Activated naive CD4-positive, alpha-beta T cell treated with anti-CD3 and anti-CD28 coated beads for 36 hours (primary cell): ENCODE results near the gene ZP1. TPM values are rescaled to one million over a fixed set of nuclear protein-coding genes. Genes with fewer than 3 reads are reported as not detected.

ENCODE experiments used
- CTCF ChIA-PET: fragments of 350-600 bp; sonication (Branson Sonifier 250); formaldehyde crosslinking; loops from one replicate; lab custom pipeline; 2021; ENCODE audit warnings: antibody characterized with exemption; lab: Charles Lee
- DNase-seq: peaks from one replicate; pipeline ENCODE4 v3.0.0-alpha.2; 2020
- H3K27ac Mint-ChIP-seq: one replicate; pipeline ENCODE4 v1.8.0; 2021; ENCODE audit warnings: mild to moderate bottlenecking, mixed read lengths
- H3K27me3 Mint-ChIP-seq: one replicate; pipeline ENCODE4 v1.8.0; 2021; ENCODE audit warnings: low read depth, mixed read lengths
- H3K36me3 Mint-ChIP-seq: one replicate; pipeline ENCODE4 v1.8.0; 2021; ENCODE audit warnings: low read depth, mixed read lengths
- H3K4me1 Mint-ChIP-seq: one replicate; pipeline ENCODE4 v1.8.0; 2021; ENCODE audit warnings: low read depth, mixed read lengths
- H3K4me3 Mint-ChIP-seq: one replicate; pipeline ENCODE4 v1.8.0; 2021; ENCODE audit warnings: mild to moderate bottlenecking, moderate library complexity, mixed read lengths
- H3K9me3 Mint-ChIP-seq: one replicate; pipeline ENCODE4 v1.8.0; 2021; ENCODE audit warnings: mixed read lengths
- intact Hi-C: fragments of 100-400 bp; cut with micrococcal nuclease; formaldehyde crosslinking; loops from one replicate; pipeline ENCODE4 v1.15.1; 2023
- total RNA-seq, 2 experiments: library from RNA; stranded (reverse); gene quantifications; one replicate each; pipeline ENCODE4 v1.2.3, GENCODE V29; 2021

The ZP1 gene
- total RNA-seq, 2 experiments from 2014 or later, result not detected

GRCh38 chr11:60847281-60847680, 20.1 kb upstream of the ZP1 start:
- no peaks in the 10 kb centered on the region for H3K27me3 Mint-ChIP-seq
- CTCF ChIA-PET, result interaction anchor here (3.4 kb wide), 1 partner anchor 15 kb away, joined by 13 read pairs; no protein-coding TSS in a partner anchor
- peaks cover 26% of the 10 kb centered on the region for H3K4me1 Mint-ChIP-seq
- H3K4me3 Mint-ChIP-seq, result no peak overlapping the region
- peaks cover 52% of the 10 kb centered on the region for H3K36me3 Mint-ChIP-seq
- intact Hi-C loops, result loop anchor here (10.0 kb wide), 1 partner anchor 318 kb away; the partner anchor contains the start of gene VPS37C
- no peak overlapping the region for H3K27ac Mint-ChIP-seq
- no peaks in the 10 kb centered on the region for H3K9me3 Mint-ChIP-seq
- no peak for DNase-seq

- Mint-ChIP-seq H3K36me3 (peaks cover 52% of the 10 kb centered on the region), H3K27me3 (no peaks in the 10 kb centered on the region), H3K9me3 (no peaks in the 10 kb centered on the region), H3K27ac (no peak overlapping the region), H3K4me3 (no peak overlapping the region), H3K4me1 (peaks cover 26% of the 10 kb centered on the region)
- CTCF ChIA-PET, result interaction anchor here (3.4 kb wide), 1 partner anchor 16 kb away, joined by 13 read pairs; no protein-coding TSS in a partner anchor
- intact Hi-C loops, result loop anchor here (10.0 kb wide), 1 partner anchor 317 kb away; the partner anchor contains the start of gene VPS37C
- no peak for DNase-seq
Measured at GRCh38 chr11:60847896-60848295, 19.4 kb upstream of the ZP1 start.

GRCh38 chr11:60848714-60849151, 18.6 kb upstream of the ZP1 start:
- Mint-ChIP-seq H3K4me1 (peaks cover 20% of the 10 kb centered on the region), H3K36me3 (peaks cover 54% of the 10 kb centered on the region), H3K9me3 (no peaks in the 10 kb centered on the region), H3K27me3 (no peaks in the 10 kb centered on the region), H3K4me3 (no peak overlapping the region), H3K27ac (no peak overlapping the region)
- CTCF ChIA-PET, result interaction anchor here (0.8 kb wide), 1 partner anchor 11 kb away, joined by 3 read pairs; no protein-coding TSS in a partner anchor
- DNase-seq, result no peak
- intact Hi-C loops, result loop anchor here (10.0 kb wide), 1 partner anchor 316 kb away; the partner anchor contains the start of gene VPS37C

DNA sequence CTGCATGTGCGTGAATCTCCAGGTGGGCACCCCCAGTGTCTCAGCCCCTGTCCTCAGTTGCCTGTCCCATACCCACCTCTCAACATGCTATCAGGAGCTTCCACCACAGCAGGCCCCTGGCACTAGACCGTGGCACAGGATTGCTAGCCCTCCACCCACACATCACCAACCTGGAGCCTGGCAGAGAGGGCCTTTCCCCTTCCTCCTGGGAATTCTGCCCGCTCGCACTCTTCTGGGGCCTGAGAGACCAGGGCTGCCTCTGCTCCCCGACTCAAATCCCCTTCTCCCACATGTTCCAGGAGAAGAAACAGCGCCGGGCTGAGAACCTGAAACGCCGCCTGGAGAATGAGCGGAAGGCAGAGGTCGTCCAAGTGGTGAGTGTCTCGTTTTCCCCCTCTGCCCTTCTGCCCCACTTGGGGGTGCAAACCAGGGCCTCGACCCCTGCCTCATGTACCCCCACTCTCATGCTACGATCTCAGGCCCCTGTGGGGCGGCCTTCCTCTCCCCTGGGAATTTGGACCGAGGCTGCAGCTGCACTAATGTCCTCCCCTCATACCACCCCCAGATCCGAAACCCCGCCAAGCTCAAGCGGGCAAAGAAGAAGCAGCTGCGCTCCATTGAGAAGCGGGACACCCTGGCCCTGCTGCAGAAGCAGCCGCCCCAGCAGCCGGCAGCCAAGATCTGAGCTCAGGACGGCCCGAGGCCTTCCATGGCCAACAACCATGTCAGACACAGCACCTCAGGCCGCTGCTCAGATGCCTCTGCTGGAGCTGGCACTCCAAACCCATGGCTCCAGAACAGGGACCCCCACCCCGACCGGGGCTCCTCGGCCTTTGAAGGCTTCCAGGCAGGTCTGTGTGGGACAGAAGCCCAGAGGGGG, 17.5 kb upstream of the ZP1 start:
- DNase-seq, result no peak
- Mint-ChIP-seq H3K9me3 (no peaks in the 10 kb centered on the region), H3K4me1 (peaks cover 9% of the 10 kb centered on the region), H3K27ac (no peak overlapping the region), H3K27me3 (no peaks in the 10 kb centered on the region), H3K4me3 (no peak overlapping the region), H3K36me3 (peaks cover 45% of the 10 kb centered on the region)
- CTCF ChIA-PET, result interaction anchor here (1.4 kb wide), 1 partner anchor 19 kb away, joined by 3 read pairs; no protein-coding TSS in a partner anchor
- intact Hi-C loops, result loop anchor here (10.0 kb wide), 1 partner anchor 315 kb away; the partner anchor contains the start of gene VPS37C

- H3K27me3 Mint-ChIP-seq, result no peaks in the 10 kb centered on the region
- intact Hi-C loops, result no loop called here
- peaks cover 38% of the 10 kb centered on the region for H3K36me3 Mint-ChIP-seq
- no peak overlapping the region for H3K27ac Mint-ChIP-seq
- H3K4me3 Mint-ChIP-seq, result no peak overlapping the region
- no peaks in the 10 kb centered on the region for H3K9me3 Mint-ChIP-seq
- peaks cover 3% of the 10 kb centered on the region for H3K4me1 Mint-ChIP-seq
- DNase-seq, result no peak
- CTCF ChIA-PET, result interaction anchor here (0.9 to 1.4 kb wide), 2 partner anchors 13 to 21 kb away, joined by 3 read pairs; no protein-coding TSS in a partner anchor
Measured at GRCh38 chr11:60851327-60852104, 15.8 kb upstream of the ZP1 start.

- no peak overlapping the region for H3K27ac Mint-ChIP-seq
- H3K36me3 Mint-ChIP-seq, result peaks cover 38% of the 10 kb centered on the region
- no peak overlapping the region for H3K4me3 Mint-ChIP-seq
- no peaks in the 10 kb centered on the region for H3K4me1 Mint-ChIP-seq
- no peaks in the 10 kb centered on the region for H3K9me3 Mint-ChIP-seq
- CTCF ChIA-PET, result no interaction called here
- no peak for DNase-seq
- intact Hi-C loops, result no loop called here
- H3K27me3 Mint-ChIP-seq, result no peaks in the 10 kb centered on the region
Measured at GRCh38 chr11:60852117-60852981, 15.0 kb upstream of the ZP1 start.

- Mint-ChIP-seq H3K36me3 (peaks cover 35% of the 10 kb centered on the region), H3K4me3 (no peak overlapping the region), H3K4me1 (peaks cover under 1% of the 10 kb centered on the region), H3K27ac (no peak overlapping the region), H3K9me3 (no peaks in the 10 kb centered on the region), H3K27me3 (no peaks in the 10 kb centered on the region)
- DNase-seq, result no peak
- intact Hi-C loops, result no loop called here
- CTCF ChIA-PET, result no interaction called here
Measured at GRCh38 chr11:60852982-60853950, 14.1 kb upstream of the ZP1 start.

DNA sequence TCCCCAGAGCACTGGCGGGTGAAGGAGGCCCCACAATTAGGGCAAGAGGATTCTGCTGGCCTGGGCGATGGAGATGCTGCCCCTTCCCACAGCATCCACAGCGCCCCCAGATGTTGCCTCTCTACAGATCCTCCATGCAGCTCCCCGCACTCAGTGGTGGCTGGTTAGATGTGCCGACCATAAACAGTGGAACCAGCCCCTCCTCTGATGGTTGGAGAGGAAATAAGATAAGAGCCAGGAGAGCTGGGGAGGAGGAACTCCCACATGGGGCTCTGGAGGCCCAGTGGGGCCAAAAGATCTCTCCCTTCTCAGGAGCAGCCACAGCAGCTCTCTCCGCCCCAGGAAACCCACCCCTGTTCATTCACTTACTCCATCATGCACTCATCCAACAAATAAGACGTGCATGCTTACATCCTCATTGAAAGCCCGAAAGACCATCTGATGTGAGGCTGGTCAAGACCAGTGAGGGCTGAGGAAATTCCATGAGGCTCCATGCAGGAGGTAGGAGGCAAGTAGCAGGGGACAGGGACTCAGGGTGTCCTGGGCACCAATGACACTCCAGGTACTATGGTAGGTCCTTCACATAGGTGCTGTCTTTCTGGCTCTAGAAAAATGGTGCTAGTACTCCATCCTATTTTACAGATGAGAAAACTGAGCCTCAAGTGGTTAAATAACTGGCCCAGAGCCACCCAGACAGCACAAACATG, 13.0 kb upstream of the ZP1 start:
- CTCF ChIA-PET, result no interaction called here
- no peak overlapping the region for H3K4me3 Mint-ChIP-seq
- H3K27ac Mint-ChIP-seq, result no peak overlapping the region
- H3K9me3 Mint-ChIP-seq, result no peaks in the 10 kb centered on the region
- no peaks in the 10 kb centered on the region for H3K27me3 Mint-ChIP-seq
- peaks cover 11% of the 10 kb centered on the region for H3K4me1 Mint-ChIP-seq
- no peak for DNase-seq
- intact Hi-C loops, result no loop called here
- H3K36me3 Mint-ChIP-seq, result peaks cover 28% of the 10 kb centered on the region

DNA sequence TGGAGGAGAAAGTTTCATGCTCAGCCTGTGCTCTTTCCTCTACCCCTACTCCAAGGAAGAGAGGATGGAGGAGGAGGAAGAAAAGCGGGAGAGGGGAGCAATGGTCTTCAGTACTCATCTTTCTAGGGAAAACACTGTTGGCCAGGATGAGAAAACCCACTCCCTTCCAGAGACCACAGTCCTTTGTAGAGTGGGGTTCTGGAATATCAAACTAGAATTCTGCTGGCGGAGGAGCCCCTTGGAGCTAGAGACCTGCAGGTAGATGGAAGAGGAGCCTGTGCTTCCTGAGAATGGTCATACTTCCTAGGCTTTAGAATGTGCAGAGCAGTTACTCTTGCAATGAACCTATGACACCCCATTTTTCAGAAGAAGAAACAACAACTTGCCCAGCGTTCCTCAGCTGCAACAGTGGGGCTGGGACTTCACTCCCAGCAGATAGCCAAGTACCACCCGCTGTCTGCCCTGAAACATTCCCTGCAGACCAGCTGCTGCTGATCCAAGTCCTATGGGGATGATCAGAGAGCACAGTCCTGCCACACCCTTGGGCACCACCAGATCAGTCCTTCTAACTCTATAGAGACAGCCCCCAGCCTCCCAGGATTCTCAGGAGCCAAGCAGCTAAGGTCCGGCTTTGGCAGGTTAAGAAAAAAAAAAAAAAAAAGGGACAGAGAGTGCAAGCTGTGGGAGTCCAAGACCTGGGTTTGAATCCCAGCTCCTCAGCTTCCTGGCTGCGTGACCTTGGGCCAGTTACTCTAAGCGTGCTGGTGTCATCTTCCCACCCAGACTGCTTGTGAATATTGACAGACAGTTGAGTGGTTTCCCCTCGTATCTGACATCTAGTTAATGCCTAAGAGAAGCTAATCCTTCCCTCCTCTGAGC, 12.3 kb upstream of the ZP1 start:
- CTCF ChIA-PET, result interaction anchor here (0.8 to 1.5 kb wide), 2 partner anchors 24 to 531 kb away, joined by 3 read pairs; no protein-coding TSS in a partner anchor
- Mint-ChIP-seq H3K4me1 (peaks cover 12% of the 10 kb centered on the region), H3K27me3 (no peaks in the 10 kb centered on the region), H3K9me3 (no peaks in the 10 kb centered on the region), H3K4me3 (no peak overlapping the region), H3K36me3 (peaks cover 23% of the 10 kb centered on the region), H3K27ac (no peak overlapping the region)
- no peak for DNase-seq
- intact Hi-C loops, result no loop called here
